GM18505 (cell line): ENCODE measurements around the gene PDZD4.

Source experiments
- ATAC-seq: cut with Tn5 transposase; IDR thresholded peaks from one replicate; pipeline ENCODE4 v1.9.1; 2021; ENCODE audit not compliant: unreplicated experiment
- POLR2A ChIP-seq: IDR thresholded peaks from 4 replicates; pipeline ENCODE4 v1.6.1; 2011; ENCODE audit warnings: borderline replicate concordance; ENCODE audit not compliant: insufficient read depth, insufficient read length; ENCODE audit errors: extremely low read depth

Gene PDZD4

DNA sequence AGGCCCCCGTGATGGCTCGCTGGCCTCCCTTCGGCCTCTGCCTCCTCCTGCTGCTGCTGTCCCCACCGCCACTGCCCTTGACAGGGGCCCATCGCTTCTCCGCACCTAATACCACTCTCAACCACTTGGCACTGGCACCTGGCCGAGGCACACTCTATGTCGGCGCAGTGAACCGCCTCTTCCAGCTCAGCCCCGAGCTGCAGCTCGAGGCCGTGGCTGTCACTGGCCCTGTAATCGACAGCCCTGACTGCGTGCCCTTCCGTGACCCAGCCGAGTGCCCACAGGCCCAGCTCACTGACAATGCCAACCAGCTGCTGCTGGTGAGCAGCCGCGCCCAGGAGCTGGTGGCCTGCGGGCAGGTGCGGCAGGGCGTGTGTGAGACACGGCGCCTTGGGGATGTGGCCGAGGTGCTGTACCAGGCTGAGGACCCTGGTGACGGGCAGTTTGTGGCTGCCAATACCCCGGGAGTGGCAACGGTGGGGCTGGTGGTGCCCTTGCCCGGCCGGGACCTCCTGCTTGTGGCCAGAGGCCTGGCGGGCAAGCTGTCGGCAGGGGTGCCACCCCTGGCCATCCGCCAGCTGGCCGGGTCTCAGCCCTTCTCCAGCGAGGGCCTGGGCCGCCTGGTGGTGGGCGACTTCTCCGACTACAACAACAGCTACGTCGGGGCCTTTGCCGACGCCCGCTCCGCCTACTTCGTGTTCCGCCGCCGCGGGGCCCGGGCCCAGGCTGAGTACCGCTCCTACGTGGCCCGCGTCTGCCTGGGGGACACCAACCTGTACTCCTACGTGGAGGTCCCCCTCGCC lies 63.3 kb downstream of the PDZD4 start:
- no peak for ATAC-seq
- no peak for TF ChIP-seq POLR2A

DNA sequence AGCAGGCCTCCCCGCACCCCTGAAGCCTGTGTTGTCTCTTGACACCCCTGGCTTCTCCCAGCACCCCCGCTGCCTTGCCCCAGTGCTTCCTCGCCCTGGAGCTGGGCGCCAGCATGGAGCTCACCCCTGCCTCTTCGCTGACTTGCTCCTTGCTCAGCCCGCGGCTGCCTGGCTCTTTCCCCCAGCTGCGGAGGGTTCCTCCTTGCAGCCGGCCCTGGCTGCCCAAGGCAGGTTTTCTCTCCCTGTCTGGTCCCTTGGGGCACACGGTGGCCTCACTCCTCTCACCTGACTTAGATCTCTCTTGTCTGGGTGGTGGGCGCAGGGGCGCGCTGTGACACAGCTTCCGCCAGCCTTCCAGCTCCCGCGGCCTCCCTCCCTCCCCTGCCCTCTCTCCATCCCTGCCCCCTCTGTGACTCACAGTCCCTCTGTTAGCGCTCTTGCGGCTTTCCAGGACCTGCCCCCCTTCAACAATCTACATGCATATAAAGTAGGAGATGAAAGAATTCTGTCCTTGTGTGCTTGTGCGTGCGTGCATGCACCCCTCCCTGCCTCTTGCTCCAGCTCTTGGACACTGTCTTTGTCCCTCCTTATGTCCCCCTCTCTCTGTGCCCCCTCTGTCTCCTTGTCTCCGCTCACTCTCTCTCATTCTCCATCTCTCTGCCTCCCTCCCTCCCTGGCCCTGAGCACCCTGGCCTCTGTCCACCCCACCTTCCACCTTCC lies 64.1 kb downstream of the PDZD4 start:
- no peak for TF ChIP-seq POLR2A
- ATAC-seq, result no peak

DNA sequence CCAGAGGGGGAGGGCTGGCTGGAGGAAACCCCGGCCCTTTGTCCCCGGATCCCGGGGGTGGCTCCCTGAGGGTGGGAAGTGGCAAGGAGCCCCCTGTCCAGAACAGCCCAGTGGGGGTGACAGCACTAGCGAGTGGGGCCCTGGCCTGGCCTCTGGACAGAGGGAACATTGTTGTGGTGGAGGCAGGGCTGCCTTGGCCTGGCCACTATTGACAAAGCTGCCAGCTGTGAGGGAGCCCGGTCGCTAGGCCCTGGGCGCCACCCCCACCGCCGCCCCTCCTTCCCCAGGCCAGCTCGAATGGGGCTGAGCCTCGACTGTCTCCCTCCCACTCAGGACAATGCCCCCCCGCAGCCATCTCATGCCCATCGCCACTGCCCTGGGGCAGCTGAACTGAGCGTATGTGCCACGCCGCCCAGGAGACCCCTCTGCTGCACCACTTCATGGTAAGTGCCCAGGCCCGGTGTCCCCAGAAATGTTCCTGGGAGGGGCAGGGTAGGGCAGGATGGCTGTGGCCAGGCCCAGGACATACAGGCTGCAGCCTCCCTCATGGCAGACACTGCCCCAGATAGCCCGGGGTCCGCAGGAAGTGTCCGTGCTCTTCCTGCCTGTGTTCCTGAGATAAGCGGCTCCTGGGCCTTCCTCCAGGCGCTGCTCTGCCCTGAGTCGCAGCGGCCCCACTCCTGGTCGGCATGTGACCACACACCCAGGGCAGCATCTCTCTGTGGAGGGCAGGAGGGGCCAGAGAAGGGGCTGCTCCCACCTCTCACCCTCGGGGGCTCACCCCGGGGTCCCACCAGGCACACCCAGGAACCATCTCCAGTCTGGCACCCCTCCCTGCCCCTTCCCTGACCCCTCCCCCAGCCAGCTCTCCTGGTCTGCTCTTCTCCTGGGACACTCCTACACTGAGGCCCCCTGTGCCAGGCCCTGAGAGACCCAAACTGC lies 64.9 kb downstream of the PDZD4 start:
- no peak for ATAC-seq

DNA sequence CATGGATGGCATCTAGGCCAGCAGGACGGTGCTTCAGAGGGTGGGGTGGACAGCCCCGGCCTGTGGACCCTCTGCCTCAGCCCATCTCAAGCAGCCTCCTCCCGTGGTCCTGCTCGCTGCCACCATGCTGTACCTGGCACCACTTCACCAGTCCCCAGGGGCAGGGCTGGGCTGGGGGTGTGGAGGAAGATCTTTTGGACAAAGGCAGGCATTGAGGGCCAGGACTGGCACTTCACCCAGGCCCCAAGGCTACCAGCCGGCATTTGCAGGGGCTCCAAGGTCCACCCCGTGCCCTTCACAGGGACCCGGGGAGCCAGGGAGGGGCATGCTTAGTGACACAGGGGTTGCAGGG lies 65.6 kb downstream of the PDZD4 start:
- TF ChIP-seq POLR2A, result no peak

More for the DNA sequence above, 64.9 kb downstream of the PDZD4 start:
- TF ChIP-seq POLR2A, result no peak

DNA sequence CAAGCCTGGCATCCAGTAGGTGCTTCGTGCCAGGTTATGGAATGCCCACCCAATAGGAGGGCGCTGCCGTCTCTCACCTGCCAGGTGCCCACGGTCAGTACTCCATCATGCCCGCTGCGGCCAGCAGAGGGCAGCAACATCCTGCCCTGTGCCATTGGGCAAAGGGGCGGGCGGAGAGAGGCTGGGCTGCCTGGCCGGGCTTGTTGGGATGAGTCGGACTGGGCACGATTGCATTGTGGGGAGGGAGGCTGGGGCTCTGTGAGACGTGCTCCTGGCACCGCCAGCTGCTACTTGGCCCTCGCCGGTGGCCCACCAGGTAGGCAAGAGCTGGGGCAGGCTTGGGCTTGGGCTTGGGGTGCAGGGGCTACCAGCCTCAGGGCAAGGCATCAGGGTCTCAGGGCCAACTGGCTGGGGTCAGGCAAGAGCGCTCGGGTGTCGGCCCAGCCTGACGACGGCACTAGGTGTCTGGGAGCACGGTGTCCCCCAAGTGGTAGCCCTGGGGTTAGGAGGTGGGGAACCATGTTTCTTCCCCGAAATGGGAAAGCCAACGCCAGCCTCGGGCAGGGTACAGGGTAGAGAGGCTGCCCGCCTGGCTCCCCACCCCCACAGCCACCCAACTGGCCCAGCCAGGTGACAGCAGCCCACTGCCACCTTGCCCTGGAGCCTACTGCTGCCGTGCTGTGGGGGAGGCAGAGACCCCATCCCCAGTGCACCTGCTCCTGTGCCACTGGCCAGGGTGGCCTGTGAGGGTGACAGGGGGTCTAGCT lies 66.2 kb downstream of the PDZD4 start, which contains the start of gene PLXNB3:
Gene PLXNB3, plus strand, starts transcription at position 261 of the 767 bp plus-strand sequence. CDS start 1,287 bp downstream, outside the sequence.
- ATAC-seq, result peak; percentile 76

More for the DNA sequence above, 65.6 kb downstream of the PDZD4 start:
- no peak for ATAC-seq

DNA sequence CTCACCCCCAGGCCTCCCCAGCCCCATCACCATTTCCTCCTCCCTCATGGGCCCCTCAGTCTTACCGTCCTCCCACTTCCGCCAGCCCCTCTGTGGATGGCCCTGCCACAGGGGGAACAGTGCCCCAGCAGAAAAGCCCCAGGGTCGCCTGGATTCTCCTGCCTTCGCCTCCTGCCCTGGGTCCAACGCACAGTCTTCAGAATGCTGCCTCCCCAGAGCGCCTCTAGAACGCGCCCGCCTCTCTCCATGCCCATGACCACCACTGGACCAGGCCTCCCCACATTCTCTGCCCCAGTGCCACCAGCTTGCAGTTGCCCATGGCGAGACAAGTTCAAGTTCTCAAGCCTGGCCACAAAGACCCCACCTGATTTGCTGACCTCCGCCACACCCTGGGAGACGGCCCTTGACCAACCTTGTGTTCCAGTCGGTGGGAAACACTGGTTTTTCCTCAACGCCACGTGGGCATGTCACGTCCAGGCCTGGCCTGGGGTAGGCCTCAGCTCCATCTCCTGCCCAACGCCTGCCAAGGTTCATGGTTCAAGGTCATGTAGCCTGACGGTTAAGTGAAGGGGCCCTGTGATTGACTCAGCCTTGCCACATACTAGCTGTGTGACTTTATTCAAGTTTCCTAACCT lies 66.9 kb downstream of the PDZD4 start:
- TF ChIP-seq POLR2A, result no peak
- no peak for ATAC-seq

More for the DNA sequence above, 66.2 kb downstream of the PDZD4 start, which contains the start of gene PLXNB3:
- no peak for TF ChIP-seq POLR2A

DNA sequence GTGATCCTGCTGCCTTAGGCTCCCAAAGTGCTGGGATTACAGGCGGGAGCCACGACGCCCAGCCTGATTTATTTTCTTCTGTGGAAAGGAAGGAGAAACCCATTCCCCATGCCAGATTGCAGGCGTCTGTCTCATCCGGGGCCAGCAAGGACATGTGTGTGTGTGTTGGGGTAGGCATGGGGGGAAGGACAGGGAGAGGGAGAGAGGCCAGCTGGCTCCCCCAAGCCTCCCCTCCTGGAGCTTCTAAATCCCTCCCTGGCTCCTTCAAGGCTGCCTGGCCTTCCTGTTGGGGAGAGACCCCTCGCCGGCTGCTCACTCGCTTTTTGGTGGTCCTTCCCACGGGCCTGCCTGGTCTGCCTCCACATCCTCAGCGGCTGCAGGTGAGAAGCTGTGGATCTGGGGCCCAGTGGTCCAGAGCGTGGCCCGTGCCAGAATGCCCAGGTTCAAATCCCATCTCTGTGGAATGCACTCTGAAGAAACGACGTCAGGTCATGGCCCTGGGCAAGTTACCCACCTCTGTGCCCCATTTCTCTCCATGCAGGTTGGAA lies 67.6 kb downstream of the PDZD4 start:
- ATAC-seq, result no peak
- no peak for TF ChIP-seq POLR2A

DNA sequence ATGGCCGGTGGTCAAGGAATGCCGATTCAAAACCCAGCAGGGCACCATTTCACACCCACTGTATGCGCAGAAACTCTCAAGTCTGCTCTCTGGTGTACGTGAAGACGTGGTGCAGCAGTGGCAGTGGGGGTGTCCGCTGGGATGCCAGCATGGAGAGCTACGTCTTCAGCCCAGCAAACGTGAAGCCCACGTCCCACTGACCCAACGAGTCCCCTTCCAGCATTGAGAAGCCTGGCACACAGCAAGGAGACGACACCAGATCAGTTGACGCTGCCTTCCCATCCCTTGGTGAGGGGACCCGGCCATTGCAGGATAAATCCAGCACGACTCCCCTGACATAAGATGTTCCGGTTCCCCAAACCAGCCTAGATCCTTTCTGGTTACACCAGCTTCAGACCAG lies 68.5 kb downstream of the PDZD4 start:
- ATAC-seq, result no peak
- TF ChIP-seq POLR2A, result no peak

DNA sequence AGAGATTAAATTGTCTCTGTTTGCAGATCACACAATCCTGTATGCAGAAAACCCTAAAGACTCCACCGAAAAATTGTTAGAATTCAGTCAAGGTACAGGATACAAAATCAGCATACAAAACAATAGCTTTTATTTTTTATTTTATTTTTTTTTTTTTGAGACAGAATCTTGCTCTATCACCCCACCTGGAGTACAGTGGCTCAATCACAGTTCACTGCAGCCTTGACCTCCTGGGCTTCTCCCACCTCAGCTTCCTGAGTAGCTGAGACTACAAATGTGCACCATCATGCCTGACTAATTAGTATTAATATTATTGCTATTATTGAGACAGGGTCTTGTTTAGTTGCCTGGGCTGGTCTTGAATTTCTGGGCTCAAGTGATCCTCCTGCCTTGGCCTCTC lies 75.2 kb downstream of the PDZD4 start:
- no peak for ATAC-seq
- TF ChIP-seq POLR2A, result no peak
